ENCODE data around the gene CCR8. TPM values are rescaled to one million over a fixed set of nuclear protein-coding genes. Genes with fewer than 3 reads are reported as not detected.
"Not testable (repeated sequence)": the region's sequence is repeated elsewhere in the genome, so short reads cannot be mapped to it uniquely, and the experiment has no call there.

The CCR8 gene
- total RNA-seq, 1 experiment from 2014 or later = not detected

DNA sequence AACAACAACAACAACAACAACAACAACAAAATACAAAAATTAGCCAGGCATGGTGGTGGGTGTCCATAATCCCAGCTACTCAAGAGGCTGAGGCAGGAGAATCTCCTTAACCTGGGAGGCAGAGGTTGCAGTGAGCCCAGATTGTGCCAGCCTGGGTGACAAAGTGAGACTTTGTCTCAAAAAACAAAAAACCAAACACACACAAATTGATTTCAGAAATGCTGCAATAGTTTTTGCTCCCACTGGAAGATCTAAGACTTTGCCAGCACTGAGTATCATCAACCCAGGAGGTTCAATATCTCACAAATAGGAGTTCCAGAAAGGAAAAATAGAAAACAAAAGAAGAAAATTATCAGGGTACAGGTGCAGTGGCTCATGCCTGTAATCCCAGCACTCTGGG lies 16.2 kb upstream of the CCR8 start:
- DNase-seq (ENCODE audit: low spot score) = no peak

- no peak for DNase-seq (ENCODE audit: low spot score)
Measured at GRCh38 chr3:39315420-39315819, 14.1 kb upstream of the CCR8 start.

GRCh38 chr3:39317571-39318169 lies 11.8 kb upstream of the CCR8 start:
- peak; percentile 45 for DNase-seq (ENCODE audit: low spot score)

DNA sequence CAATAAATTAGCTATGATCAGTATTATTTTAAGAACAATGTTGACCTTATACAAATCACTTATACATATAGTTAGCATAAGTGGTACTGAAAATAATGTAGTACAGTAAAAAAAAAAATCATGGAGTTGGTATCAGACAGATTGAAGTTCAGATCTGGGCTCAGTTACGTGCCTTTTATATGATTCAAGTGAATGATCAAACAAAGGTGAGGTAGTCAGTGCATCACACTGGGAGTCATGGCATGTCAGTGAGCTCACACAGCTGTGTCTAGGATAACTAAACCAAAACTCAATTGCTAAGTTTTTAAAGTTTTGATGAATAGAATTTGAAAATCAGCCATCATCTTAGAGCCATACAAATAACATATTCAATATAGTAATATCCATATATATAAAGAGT lies 11.2 kb upstream of the CCR8 start:
- peak; percentile 2 for DNase-seq (ENCODE audit: low spot score)

DNA sequence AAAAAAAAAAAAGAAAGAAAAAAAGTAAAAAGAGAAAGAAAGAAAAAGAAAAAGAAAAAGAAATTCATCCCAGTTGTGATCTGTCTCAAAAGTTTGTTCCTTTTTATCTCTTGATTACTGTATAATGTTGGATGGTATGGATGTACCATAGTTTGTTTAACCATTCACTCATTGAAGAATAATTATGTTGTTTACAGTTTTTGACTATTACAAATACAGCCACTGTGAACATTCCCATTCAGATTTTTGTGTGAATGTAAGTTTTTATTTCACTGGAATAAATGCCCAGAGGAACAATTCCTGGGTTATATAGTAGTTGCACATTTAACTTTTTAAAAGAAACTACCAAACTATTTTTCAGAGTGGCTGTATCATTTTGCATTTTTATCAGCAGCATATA lies 10.3 kb upstream of the CCR8 start:
- DNase-seq (ENCODE audit: low spot score) = no peak

GRCh38 chr3:39321574-39321983 lies 7.9 kb upstream of the CCR8 start:
- DNase-seq (ENCODE audit: low spot score) = not testable (repeated sequence)

DNA sequence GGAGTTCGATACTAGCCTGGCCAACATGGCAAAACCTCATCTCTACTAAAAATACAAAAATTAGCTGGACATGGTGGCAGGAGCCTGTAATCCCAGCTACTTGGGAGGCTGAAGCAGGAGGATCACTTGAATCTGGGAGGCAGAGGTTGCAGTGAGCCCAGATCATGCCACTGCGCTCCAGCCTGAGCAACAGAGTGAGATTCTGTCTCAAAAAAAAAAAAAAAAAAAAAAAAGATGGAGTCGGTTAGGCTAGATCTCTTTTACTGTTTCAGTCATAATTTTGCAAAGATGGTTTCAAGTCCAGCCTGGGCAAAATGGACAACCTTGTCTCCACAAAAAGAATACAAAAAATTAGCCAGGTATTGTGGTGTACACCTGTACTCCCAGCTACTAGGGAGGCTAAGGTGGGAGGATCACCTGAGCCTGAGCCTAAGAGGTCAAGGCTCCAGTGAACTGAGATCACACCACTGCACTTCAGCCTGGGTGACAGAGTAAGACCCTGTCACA lies 7.2 kb upstream of the CCR8 start:
- DNase-seq (ENCODE audit: low spot score) = not testable (repeated sequence)

- DNase-seq (ENCODE audit: low spot score) = no peak
Measured at GRCh38 chr3:39322936-39323335, 6.6 kb upstream of the CCR8 start.

- no peak for DNase-seq (ENCODE audit: low spot score)
Measured at GRCh38 chr3:39323494-39323893, 6.0 kb upstream of the CCR8 start.

DNA sequence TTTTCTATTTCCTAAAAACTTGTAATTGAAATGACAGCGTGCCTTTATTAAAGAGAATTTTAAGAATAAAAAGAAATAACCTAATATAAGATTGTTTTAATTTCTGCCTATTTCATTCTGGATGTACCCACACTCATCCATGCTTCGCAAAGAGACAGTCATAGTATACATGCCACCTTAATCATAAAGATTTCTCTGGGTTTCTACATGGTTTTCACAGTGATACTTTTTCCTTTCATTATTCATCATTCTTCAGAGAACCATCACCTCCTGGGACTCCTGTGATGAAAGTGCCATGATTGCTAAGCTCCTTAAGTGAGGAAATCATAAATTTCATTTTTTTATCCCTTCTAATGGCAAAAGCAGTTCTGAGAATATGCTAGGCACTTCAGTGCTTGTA lies 4.3 kb upstream of the CCR8 start:
- DNase-seq (ENCODE audit: low spot score) = no peak

DNA sequence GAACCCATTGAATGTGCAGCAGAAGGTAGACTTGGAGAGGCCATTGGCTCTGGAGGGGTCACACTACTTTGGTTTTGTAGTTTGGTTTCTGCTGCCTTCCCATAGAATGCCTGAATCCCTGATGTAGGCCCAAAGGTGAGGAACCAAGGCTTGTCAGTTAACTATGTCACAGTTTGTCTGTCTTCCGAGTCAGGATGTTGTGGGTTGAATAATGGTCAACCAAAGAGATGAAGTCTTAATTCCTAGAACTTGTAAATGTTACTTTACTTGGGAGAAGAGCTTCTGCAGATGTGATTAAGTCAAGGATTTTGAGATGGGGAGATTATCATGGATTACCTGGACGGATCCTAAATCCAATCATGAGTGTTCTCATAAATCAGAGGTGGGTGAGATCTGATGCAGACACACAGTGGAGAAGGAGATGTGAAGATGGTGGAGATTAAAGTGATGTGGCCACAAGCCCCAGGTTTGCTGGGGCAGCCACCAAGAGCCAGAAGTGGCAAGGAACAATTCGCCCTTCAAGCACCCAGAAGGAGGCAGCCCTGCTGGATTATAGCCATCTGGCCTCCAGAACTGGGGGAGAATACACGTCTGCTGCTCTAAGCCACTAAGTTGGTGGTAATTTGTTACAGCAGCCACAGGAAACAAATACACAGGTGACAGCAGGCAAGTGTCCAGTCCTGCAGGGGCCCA lies 2.3 kb upstream of the CCR8 start:
- no peak for DNase-seq (ENCODE audit: low spot score)

- no peak for DNase-seq (ENCODE audit: low spot score)
Measured at GRCh38 chr3:39327746-39328349, 1.7 kb upstream of the CCR8 start.

DNA sequence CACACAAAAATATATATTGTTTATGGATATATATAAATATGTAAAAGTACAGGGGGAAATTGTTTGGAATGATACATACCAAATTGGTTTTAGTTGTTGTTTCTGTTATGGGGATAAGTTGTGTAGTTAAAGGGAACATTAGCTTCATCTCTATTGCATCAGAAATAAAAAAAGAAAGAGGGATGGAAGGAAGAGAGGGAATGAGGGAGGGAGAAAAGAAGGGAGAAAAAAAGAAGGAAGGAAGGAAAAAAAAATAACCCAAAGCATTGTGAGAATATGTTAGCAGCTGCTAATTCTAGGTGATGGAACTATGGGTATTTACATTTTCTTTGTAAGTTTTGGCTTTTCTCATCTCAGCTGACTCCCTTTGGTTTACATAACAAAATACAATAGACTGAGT lies 1.3 kb downstream of the CCR8 start:
- DNase-seq (ENCODE audit: low spot score) = no peak

DNA sequence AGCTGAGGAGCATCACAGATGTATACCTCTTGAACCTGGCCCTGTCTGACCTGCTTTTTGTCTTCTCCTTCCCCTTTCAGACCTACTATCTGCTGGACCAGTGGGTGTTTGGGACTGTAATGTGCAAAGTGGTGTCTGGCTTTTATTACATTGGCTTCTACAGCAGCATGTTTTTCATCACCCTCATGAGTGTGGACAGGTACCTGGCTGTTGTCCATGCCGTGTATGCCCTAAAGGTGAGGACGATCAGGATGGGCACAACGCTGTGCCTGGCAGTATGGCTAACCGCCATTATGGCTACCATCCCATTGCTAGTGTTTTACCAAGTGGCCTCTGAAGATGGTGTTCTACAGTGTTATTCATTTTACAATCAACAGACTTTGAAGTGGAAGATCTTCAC lies 3.0 kb downstream of the CCR8 start:
- DNase-seq (ENCODE audit: low spot score) = no peak

DNA sequence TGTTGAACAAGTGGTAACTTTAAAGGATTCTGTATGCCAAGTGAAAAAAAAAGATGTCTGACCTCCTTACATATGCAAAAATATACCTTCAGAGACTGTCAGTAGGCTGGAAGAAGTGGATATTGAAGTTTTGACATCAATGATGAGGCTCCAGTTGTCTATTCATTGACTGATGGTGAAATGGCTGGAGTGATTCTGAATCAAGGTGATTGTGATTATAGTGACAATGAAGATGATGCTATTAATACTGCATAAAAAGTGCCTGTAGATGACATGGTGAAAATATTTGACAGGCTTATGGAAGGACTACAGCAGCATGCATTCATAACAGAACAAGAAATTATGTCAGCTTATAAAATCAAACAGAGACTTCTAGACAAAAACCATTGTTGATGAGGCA lies 4.1 kb downstream of the CCR8 start:
- DNase-seq (ENCODE audit: low spot score) = no peak

- DNase-seq (ENCODE audit: low spot score) = no peak
Measured at GRCh38 chr3:39334205-39334604, 4.7 kb downstream of the CCR8 start.

DNA sequence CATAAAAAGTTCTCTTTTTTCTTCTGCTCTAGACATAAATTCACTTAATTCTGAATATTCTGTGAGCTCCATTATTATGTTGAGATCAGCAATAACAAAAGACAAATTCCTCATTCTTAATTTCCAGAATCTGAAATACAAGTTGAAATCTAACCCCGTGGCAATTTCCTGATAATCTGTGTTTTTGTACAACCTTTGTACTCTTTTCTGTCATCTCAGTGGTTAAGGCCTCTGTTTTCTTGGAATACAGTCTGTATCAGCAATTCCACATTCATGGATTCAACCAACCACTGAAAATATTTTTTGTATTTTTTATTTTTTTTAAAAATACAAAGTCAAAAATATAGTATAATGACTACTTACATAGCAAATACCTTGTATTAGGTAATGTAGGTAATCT lies 8.7 kb downstream of the CCR8 start:
- DNase-seq (ENCODE audit: low spot score) = no peak

DNA sequence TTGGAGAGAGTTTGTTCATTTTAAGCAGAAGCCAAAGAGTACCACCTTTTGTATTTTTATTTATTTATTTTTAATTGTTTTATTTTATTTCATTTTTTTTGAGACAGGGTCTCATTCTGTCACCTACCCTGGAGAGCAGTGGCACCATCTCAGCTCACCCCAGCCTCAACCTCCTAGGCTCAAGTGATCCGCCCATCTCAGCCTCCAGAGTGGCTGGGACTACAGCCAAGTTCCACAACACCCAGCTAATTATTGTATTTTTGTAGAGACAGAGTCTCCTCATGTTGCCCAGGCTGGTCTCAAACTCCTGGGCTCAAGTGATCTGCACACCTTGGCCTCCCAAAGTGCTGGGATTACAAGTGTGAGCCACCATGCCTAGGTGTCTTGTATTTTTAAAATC lies 9.6 kb downstream of the CCR8 start:
- no peak for DNase-seq (ENCODE audit: low spot score)

DNA sequence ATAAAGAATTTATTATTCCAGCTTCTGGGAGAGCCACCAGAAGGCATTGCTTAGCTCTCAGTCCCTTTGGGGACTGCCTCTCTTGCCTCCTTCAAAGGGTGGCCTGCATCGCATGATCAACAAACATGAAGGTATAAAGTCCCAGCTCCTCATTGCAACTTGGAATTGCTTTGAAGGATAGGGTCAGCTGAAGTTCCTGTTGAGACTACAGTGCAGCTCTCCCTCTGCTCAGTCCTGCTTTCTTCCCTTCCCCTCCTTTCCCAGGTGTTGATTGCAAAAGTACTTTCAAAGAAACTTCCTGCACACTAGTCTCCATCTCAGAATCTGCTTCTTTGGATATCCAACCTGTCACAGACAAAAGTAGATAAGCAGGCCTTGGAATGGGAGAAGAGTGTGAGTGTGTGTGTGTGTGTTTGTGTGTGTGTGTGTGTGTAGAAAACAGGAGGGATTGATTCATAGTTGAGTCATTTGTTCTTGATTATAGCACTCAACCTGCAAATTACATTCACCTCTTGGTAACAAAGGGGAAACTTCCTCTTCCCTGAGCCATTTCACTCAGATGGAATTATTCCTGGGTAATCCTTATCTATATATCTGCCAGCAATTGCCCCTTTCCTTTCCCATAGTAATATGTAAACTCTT lies 13.7 kb downstream of the CCR8 start:
- DNase-seq (ENCODE audit: low spot score) = no peak

DNA sequence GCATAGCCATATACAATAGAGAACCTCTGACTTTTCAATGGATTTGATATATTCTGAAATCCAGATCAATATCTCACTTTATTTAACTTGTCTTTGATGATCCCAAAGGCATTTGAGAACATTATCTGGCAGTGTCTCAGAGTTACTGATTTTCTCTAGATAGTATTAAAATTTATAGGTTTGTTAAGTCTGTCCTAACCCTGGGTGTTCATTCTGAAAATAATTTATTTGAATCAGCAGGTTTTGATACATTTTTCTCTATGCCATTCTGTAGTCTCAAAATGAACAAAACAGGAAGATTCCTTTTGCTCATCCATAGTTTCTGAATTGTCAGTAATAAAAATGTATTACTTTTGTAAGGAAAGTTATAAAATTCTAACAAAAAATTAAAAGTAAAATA lies 14.3 kb downstream of the CCR8 start:
- DNase-seq (ENCODE audit: low spot score) = no peak

- no peak for DNase-seq (ENCODE audit: low spot score)
Measured at GRCh38 chr3:39344746-39345344, 15.3 kb downstream of the CCR8 start.

Measured in HT-29 (cell line).